H1 (cell line): ENCODE results near the gene REPIN1. TPM values are rescaled to one million over a fixed set of nuclear protein-coding genes. Genes with fewer than 3 reads are reported as not detected.
A peak's percentile ranks its signal among the peaks of the same experiment; 100 is the strongest.

Experiments used
- CTCF ChIA-PET: fragments of 300-600 bp; sonication (Branson Sonifier 250); formaldehyde crosslinking; loops from one replicate; lab custom pipeline; 2021; ENCODE audit not compliant: partially characterized antibody; lab: Charles Lee
- POLR2A ChIA-PET: fragments of 300-600 bp; sonication (Branson Sonifier 250); formaldehyde crosslinking; loops from one replicate; lab custom pipeline; 2021; ENCODE audit warnings: inconsistent platforms; ENCODE audit not compliant: partially characterized antibody; lab: Charles Lee
- DNase-seq, 2 experiments: peaks; one replicate each; pipeline versions ENCODE4 v3.0.0 to v3.0.0-alpha.2; 2010 to 2022; ENCODE audit warnings: low spot score in 2 of 2, low read depth in 1 of 2, mixed read lengths in 1 of 2
- FAIRE-seq: peaks from 2 replicates; lab custom pipeline; 2011; peaks lifted over from hg19 to GRCh38; lab: Jason Lieb, UNC
- H2AFZ ChIP-seq: 2 replicates; pipeline ENCODE4 v1.8.1; 2012; ENCODE audit warnings: low read length, inconsistent platforms
- H2AK5ac ChIP-seq: 2 replicates; pipeline ENCODE4 v1.6.1; 2013; ENCODE audit warnings: low read depth, low read length
- H2BK120ac ChIP-seq: replicated peaks from 2 replicates; pipeline ENCODE3; 2013; ENCODE audit warnings: low read depth, low read length, inconsistent platforms
- H2BK12ac ChIP-seq: 2 replicates; pipeline ENCODE4 v1.6.1; 2013; ENCODE audit warnings: low read depth, low read length
- H2BK15ac ChIP-seq: 2 replicates; pipeline ENCODE4 v1.6.1; 2013; ENCODE audit warnings: low read length
- H2BK20ac ChIP-seq: 2 replicates; pipeline ENCODE4 v1.6.1; 2013; ENCODE audit warnings: low read length
- H2BK5ac ChIP-seq: 2 replicates; pipeline ENCODE4 v1.6.1; 2013; ENCODE audit warnings: low read depth, low read length
- H3K14ac ChIP-seq: 2 replicates; pipeline ENCODE4 v1.6.1; 2013; ENCODE audit warnings: inconsistent platforms; ENCODE audit not compliant: insufficient read length
- H3K18ac ChIP-seq: 2 replicates; pipeline ENCODE4 v1.6.1; 2013; ENCODE audit warnings: low read length; ENCODE audit errors: extremely low read depth
- H3K23ac ChIP-seq: 2 replicates; pipeline ENCODE4 v1.6.1; 2013; ENCODE audit warnings: inconsistent platforms; ENCODE audit not compliant: insufficient read length
- H3K23me2 ChIP-seq: 2 replicates; pipeline ENCODE4 v1.6.1; 2013; ENCODE audit warnings: low read depth, low read length
- H3K27ac ChIP-seq: 2 replicates; pipeline ENCODE4 v1.6.1; 2011; ENCODE audit warnings: low read depth, low read length, inconsistent platforms
- H3K27me3 ChIP-seq, 4 experiments: replicated peaks in 1 of 4; 1 replicate in 1 of 4; 2 replicates in 3 of 4; pipeline versions ENCODE4 v1.6.1 to v1.8.1; 2011 to 2013; ENCODE audit warnings: low read length in 3 of 4, mild to moderate bottlenecking in 3 of 4, inconsistent platforms in 2 of 4, mixed read lengths in 2 of 4, moderate library complexity in 1 of 4; ENCODE audit not compliant: control insufficient read depth in 3 of 4, insufficient read depth in 3 of 4; ENCODE audit errors: extremely low read depth in 1 of 4
- H3K36me3 ChIP-seq, 4 experiments: 2 replicates each; pipeline versions ENCODE4 v1.6.1 to v1.8.1; 2011 to 2013; ENCODE audit warnings: mild to moderate bottlenecking in 4 of 4, low read length in 3 of 4, moderate library complexity in 2 of 4, control low read depth in 1 of 4, inconsistent platforms in 1 of 4; ENCODE audit not compliant: insufficient read depth in 4 of 4, control insufficient read depth in 2 of 4
- H3K4ac ChIP-seq: replicated peaks from 2 replicates; pipeline ENCODE3; 2013; ENCODE audit warnings: low read length, low read depth, mixed read lengths, inconsistent platforms; ENCODE audit not compliant: insufficient read length
- H3K4me1 ChIP-seq, 4 experiments: replicated peaks in 1 of 4; 1 replicate in 1 of 4; 2 replicates in 3 of 4; pipeline versions ENCODE4 v1.6.1 to v1.8.1; 2011 to 2013; ENCODE audit warnings: low read length in 3 of 4, inconsistent platforms in 2 of 4, mixed read lengths in 1 of 4; ENCODE audit not compliant: insufficient read depth in 4 of 4, control insufficient read depth in 3 of 4
- H3K4me2 ChIP-seq, 2 experiments: 2 replicates each; pipeline versions ENCODE4 v1.6.1 to v1.8.1; 2011 to 2013; ENCODE audit warnings: low read depth in 2 of 2, low read length in 2 of 2, control low read depth in 1 of 2, inconsistent platforms in 1 of 2, mild to moderate bottlenecking in 1 of 2; ENCODE audit not compliant: insufficient read depth in 1 of 2
- H3K4me3 ChIP-seq, 4 experiments: fragments of 200-600, 300-600 bp in 1 of 4; sonication (generic), shearing (Covaris generic), sonication (Bioruptor Twin) in 1 of 4; 2 replicates each; pipeline versions ENCODE4 v1.5.1 to v1.8.1; 2011 to 2016; ENCODE audit warnings: low read length in 4 of 4, low read depth in 3 of 4, control low read depth in 2 of 4, inconsistent platforms in 2 of 4, mild to moderate bottlenecking in 2 of 4, mixed read lengths in 1 of 4, moderate library complexity in 1 of 4; ENCODE audit not compliant: insufficient read depth in 2 of 4; ENCODE audit errors: extremely low read depth in 1 of 4
- H3K56ac ChIP-seq: replicated peaks from 2 replicates; pipeline ENCODE3; 2013; ENCODE audit warnings: low read depth, mild to moderate bottlenecking, mixed read lengths, low read length, inconsistent platforms; ENCODE audit not compliant: insufficient read length
- H3K79me1 ChIP-seq: 2 replicates; pipeline ENCODE4 v1.6.1; 2013; ENCODE audit warnings: low read depth, low read length, control low read depth
- H3K79me2 ChIP-seq, 2 experiments: 2 replicates each; pipeline versions ENCODE4 v1.6.1 to v1.8.1; 2012 to 2013; ENCODE audit warnings: low read length in 2 of 2, mild to moderate bottlenecking in 2 of 2, inconsistent platforms in 1 of 2; ENCODE audit not compliant: insufficient read depth in 2 of 2, control insufficient read depth in 1 of 2
- H3K9ac ChIP-seq, 4 experiments: replicated peaks in 1 of 4; 1 replicate in 1 of 4; 2 replicates in 3 of 4; pipeline versions ENCODE4 v1.6.1 to v1.8.1; 2011 to 2013; ENCODE audit warnings: low read depth in 3 of 4, low read length in 3 of 4, control low read depth in 2 of 4, mild to moderate bottlenecking in 2 of 4, moderate library complexity in 2 of 4, inconsistent platforms in 1 of 4; ENCODE audit errors: extremely low read depth in 1 of 4
- H3K9me3 ChIP-seq, 2 experiments: 2 replicates each; pipeline versions ENCODE4 v1.6.1 to v1.8.1; 2012 to 2013; ENCODE audit warnings: mild to moderate bottlenecking in 2 of 2, moderate library complexity in 2 of 2, control low read depth in 1 of 2, inconsistent platforms in 1 of 2, low read depth in 1 of 2, low read length in 1 of 2, mixed read lengths in 1 of 2; ENCODE audit not compliant: insufficient read depth in 2 of 2
- H4K20me1 ChIP-seq, 2 experiments: replicated peaks in 1 of 2; 2 replicates each; pipeline versions ENCODE3 to v1.8.1; 2011 to 2013; ENCODE audit warnings: inconsistent platforms in 2 of 2, low read length in 2 of 2, mild to moderate bottlenecking in 1 of 2; ENCODE audit not compliant: insufficient read depth in 2 of 2, control insufficient read depth in 1 of 2
- H4K5ac ChIP-seq: 2 replicates; pipeline ENCODE4 v1.6.1; 2013; ENCODE audit warnings: low read length, low read depth, mixed read lengths, inconsistent platforms; ENCODE audit not compliant: insufficient read length
- H4K8ac ChIP-seq: 2 replicates; pipeline ENCODE4 v1.8.0; 2013; ENCODE audit warnings: mild to moderate bottlenecking, moderate library complexity, low read length, inconsistent platforms; ENCODE audit not compliant: insufficient read depth; ENCODE audit errors: extremely low read depth
- H4K91ac ChIP-seq: replicated peaks from 2 replicates; pipeline ENCODE3; 2013; ENCODE audit warnings: low read length, mixed read lengths, inconsistent platforms; ENCODE audit not compliant: insufficient read length
- ATF2 ChIP-seq: IDR thresholded peaks from 2 replicates; pipeline ENCODE4 v1.6.1; 2012; ENCODE audit warnings: low read length, inconsistent platforms
- BRCA1 ChIP-seq: IDR thresholded peaks from 2 replicates; pipeline ENCODE4 v1.6.1; 2012; ENCODE audit warnings: low read depth, low read length, improper control_type of control experiment
- FOSL1 ChIP-seq: IDR thresholded peaks from 2 replicates; pipeline ENCODE4 v1.6.1; 2011; ENCODE audit warnings: mild to moderate bottlenecking, low read depth, low read length, moderate library complexity; ENCODE audit not compliant: insufficient read depth
- KDM5A ChIP-seq: fragments of 200-600 bp; IDR thresholded peaks from 2 replicates; pipeline ENCODE4 v1.7.1; 2012; ENCODE audit warnings: mild to moderate bottlenecking, low read length, inconsistent platforms, mixed read lengths
- NRF1 ChIP-seq: IDR thresholded peaks from 2 replicates; pipeline ENCODE4 v1.6.1; 2011; ENCODE audit warnings: mild to moderate bottlenecking, low read depth, low read length, improper control_type of control experiment
- SAP30 ChIP-seq: fragments of 300-600 bp; sonication (generic); IDR thresholded peaks from 2 replicates; pipeline ENCODE4 v1.7.1; 2012; ENCODE audit warnings: low read length, moderate library complexity, mild to moderate bottlenecking, inconsistent platforms; ENCODE audit not compliant: insufficient read depth, insufficient replicate concordance
- SIX5 ChIP-seq: IDR thresholded peaks from 2 replicates; pipeline ENCODE4 v1.6.1; 2011; ENCODE audit warnings: mild to moderate bottlenecking, low read depth, low read length
- SP2 ChIP-seq: IDR thresholded peaks from 2 replicates; pipeline ENCODE4 v1.6.1; 2012; ENCODE audit warnings: mild to moderate bottlenecking, low read length, inconsistent platforms
- WGBS, 2 experiments: shearing (Covaris generic) in 1 of 2; methylation state at CpG; one replicate each; pipeline versions ENCODE4 v1.1.6 to v1.1.7; 2013 to 2015; ENCODE audit warnings: low lambda C conversion rate in 2 of 2, mixed read lengths in 2 of 2, inconsistent platforms in 1 of 2, low coverage in 1 of 2, missing lambda C conversion rate in 1 of 2; ENCODE audit not compliant: insufficient replicate concordance in 2 of 2, insufficient coverage in 1 of 2, insufficient read length in 1 of 2; ENCODE audit errors: extremely low coverage in 1 of 2, missing lambda C conversion rate in 1 of 2; 5-methylcytosine and 5-hydroxymethylcytosine counted together
- polyA plus RNA-seq, 7 experiments: library from polyadenylated mRNA; depleted of rRNA in 3 of 7; stranded (reverse) in 5 of 7; unstranded in 2 of 7; fragments of >200 nt in 5 of 7; fragments of 200-250 nt in 2 of 7; gene quantifications; 1 replicate in 5 of 7; 2 replicates in 1 of 7; 4 replicates in 1 of 7; pipeline versions ENCODE4 v1.2.1 to v1.2.3, GENCODE V29; 2011 to 2013; ENCODE audit warnings: missing spikeins in 2 of 7, mixed read lengths in 2 of 7
- total RNA-seq: library from RNA; stranded (reverse); fragmentation: NEBNext Ultra II Directional; extraction: Animal tissue kit (Norgen Biotek cat#: 25700); gene quantifications from 2 replicates; pipeline ENCODE4 v1.2.1, GENCODE V29; 2021

Gene REPIN1
- total and polyA plus RNA-seq, 2 of the 8 experiments (the other 6 are each of a cell fraction or from before 2014, with no cell fraction given), result 98.6 to 125 TPM

DNA sequence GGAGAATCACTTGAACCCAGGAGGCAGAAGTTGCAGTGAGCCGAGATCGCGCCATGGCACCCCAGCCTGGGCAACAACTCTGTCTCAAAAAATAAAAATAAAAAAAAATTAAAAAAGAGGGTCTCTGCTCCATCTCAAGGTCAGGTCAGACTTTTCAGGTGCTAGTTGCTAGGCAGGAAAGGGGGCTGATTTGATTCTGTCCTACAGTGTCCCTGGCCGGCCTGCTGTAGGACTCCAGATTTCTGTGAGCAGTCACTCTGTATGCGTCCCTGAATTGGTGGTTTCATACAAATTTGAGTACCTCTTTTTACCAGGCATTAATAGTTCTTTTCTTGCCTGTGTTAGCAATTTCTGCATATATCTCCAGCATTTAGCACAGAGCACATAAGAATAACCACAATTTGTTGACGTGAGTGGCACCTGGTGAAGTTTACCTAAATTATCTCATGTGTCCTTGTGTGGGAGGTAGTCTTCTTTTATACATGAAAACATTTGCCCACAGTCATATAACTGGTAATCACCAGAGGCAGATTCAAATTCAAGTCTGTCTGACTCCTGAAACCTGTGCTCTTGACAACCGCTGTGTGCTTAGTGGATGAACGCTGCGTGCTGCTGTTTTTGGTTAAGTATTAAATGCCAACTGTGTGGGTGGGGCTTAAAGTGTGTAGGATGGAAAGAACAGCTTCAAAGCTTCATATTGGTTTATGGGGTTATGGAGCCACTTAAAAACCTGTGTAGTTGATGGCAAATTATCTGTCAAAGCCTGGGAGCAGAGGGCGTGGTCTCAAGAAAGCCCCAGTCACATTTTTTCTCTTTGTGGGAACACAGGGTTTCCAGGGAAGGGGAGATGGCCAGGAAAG, 7.3 kb downstream of the REPIN1 start:
- peak overlapping the region; percentile 78; the same call in 1 of the 2 replicates for H2BK5ac ChIP-seq
- H2AFZ ChIP-seq, result no peak overlapping the region
- H3K4me1 ChIP-seq, result peaks cover 9 to 23% (median 11%) of the 10 kb centered on the region in 4 experiments
- no peak overlapping the region for H2BK120ac ChIP-seq
- H4K91ac ChIP-seq, result no peak overlapping the region
- no peak overlapping the region for H2BK12ac ChIP-seq
- H3K9me3 ChIP-seq, result no peaks in the 10 kb centered on the region
- H3K23me2 ChIP-seq, result peaks cover 11% of the 10 kb centered on the region
- no peak for FAIRE-seq
- H3K14ac ChIP-seq, result no peak overlapping the region
- peaks cover 0 to 13% of the 10 kb centered on the region in 2 experiments for H4K20me1 ChIP-seq
- no peak overlapping the region for H3K4me2 ChIP-seq
- 89% methylated on average over 10 of the region's 10 CpGs; no CpG with 5 or more reads in 1 of the 2 experiments for WGBS, 2 experiments
- H4K8ac ChIP-seq, result no peak overlapping the region
- no peak overlapping the region for H3K56ac ChIP-seq
- H4K5ac ChIP-seq, result no peak overlapping the region
- H3K79me2 ChIP-seq, result peaks cover 0 to 48% of the 10 kb centered on the region in 2 experiments
- no peak overlapping the region for H2BK15ac ChIP-seq
- DNase-seq, result no peak
- H2BK20ac ChIP-seq, result no peak overlapping the region
- POLR2A ChIA-PET, result interaction anchor here (0.6 to 8.6 kb wide), 14 partner anchors 9 to 283 kb away, joined by 3 to 230 read pairs (median 4); partner anchors contain the start of gene REPIN1
- H3K4me3 ChIP-seq, result no peak overlapping the region
- no peaks in the 10 kb centered on the region for H3K27me3 ChIP-seq
- no peak overlapping the region for H3K9ac ChIP-seq
- CTCF ChIA-PET, result interaction anchor here (0.6 to 2.0 kb wide), 7 partner anchors 9 to 186 kb away, joined by 3 to 13 read pairs (median 3); no protein-coding TSS in a partner anchor
- H3K79me1 ChIP-seq, result peaks cover 15% of the 10 kb centered on the region
- no peak overlapping the region for H3K23ac ChIP-seq
- no peak overlapping the region for H3K27ac ChIP-seq
- H3K36me3 ChIP-seq, result peaks cover 16 to 36% (median 26%) of the 10 kb centered on the region in 4 experiments
- H3K18ac ChIP-seq, result no peak overlapping the region
- H3K4ac ChIP-seq, result no peak overlapping the region
- H2AK5ac ChIP-seq, result no peak overlapping the region
- no peak for TF ChIP-seq SAP30
- no peak for TF ChIP-seq BRCA1
- TF ChIP-seq NRF1, result no peak
- no peak for TF ChIP-seq KDM5A
- no peak for TF ChIP-seq ATF2
- no peak for TF ChIP-seq SP2
- TF ChIP-seq FOSL1, result no peak
- no peak for TF ChIP-seq SIX5
